NB4 (cell line): ENCODE measurements around the gene MAML2.

Source experiments
- DNase-seq: peaks from one replicate; pipeline ENCODE4 v3.0.0; 2010; ENCODE audit warnings: low read depth
- H3K4me3 ChIP-seq: one replicate; pipeline ENCODE4 v1.5.1; 2011; ENCODE audit warnings: mild to moderate bottlenecking, low read depth, low read length, moderate library complexity
- MYC ChIP-seq: IDR thresholded peaks from 2 replicates; pipeline ENCODE4 v1.6.1; 2011; ENCODE audit warnings: low read depth, low read length
- POLR2A ChIP-seq: IDR thresholded peaks from 2 replicates; pipeline ENCODE4 v1.6.1; 2011; ENCODE audit warnings: mild to moderate bottlenecking; ENCODE audit not compliant: insufficient read length; ENCODE audit errors: extremely low read depth
- TF ChIP-seq, protein P1 (sequence below): IDR thresholded peaks from one replicate; pipeline ENCODE4 v1.5.1; 2012; ENCODE audit warnings: low read depth, low read length
- TF ChIP-seq, protein P2 (sequence below): IDR thresholded peaks from 2 replicates; pipeline ENCODE4 v1.6.1; 2011; ENCODE audit warnings: low read depth, low read length

MAML2 gene

GRCh38 chr11:96116376-96116775 lies 226.6 kb downstream of the MAML2 start:
- no peak for DNase-seq
- no peak for TF ChIP-seq MYC
- TF ChIP-seq, protein P1, sequence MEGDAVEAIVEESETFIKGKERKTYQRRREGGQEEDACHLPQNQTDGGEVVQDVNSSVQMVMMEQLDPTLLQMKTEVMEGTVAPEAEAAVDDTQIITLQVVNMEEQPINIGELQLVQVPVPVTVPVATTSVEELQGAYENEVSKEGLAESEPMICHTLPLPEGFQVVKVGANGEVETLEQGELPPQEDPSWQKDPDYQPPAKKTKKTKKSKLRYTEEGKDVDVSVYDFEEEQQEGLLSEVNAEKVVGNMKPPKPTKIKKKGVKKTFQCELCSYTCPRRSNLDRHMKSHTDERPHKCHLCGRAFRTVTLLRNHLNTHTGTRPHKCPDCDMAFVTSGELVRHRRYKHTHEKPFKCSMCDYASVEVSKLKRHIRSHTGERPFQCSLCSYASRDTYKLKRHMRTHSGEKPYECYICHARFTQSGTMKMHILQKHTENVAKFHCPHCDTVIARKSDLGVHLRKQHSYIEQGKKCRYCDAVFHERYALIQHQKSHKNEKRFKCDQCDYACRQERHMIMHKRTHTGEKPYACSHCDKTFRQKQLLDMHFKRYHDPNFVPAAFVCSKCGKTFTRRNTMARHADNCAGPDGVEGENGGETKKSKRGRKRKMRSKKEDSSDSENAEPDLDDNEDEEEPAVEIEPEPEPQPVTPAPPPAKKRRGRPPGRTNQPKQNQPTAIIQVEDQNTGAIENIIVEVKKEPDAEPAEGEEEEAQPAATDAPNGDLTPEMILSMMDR = no peak
- H3K4me3 ChIP-seq = no peak overlapping the region

- H3K4me3 ChIP-seq = no peak overlapping the region
- no peak for DNase-seq
- TF ChIP-seq, protein P2, sequence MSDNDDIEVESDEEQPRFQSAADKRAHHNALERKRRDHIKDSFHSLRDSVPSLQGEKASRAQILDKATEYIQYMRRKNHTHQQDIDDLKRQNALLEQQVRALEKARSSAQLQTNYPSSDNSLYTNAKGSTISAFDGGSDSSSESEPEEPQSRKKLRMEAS = no peak
- no peak for TF ChIP-seq POLR2A
- TF ChIP-seq MYC = no peak
- TF ChIP-seq, protein P1 = no peak
Observed at GRCh38 chr11:96114178-96115064, 228.6 kb downstream of the MAML2 start.

GRCh38 chr11:96113193-96113681 lies 229.8 kb downstream of the MAML2 start:
- TF ChIP-seq POLR2A = no peak
- DNase-seq = no peak

DNA sequence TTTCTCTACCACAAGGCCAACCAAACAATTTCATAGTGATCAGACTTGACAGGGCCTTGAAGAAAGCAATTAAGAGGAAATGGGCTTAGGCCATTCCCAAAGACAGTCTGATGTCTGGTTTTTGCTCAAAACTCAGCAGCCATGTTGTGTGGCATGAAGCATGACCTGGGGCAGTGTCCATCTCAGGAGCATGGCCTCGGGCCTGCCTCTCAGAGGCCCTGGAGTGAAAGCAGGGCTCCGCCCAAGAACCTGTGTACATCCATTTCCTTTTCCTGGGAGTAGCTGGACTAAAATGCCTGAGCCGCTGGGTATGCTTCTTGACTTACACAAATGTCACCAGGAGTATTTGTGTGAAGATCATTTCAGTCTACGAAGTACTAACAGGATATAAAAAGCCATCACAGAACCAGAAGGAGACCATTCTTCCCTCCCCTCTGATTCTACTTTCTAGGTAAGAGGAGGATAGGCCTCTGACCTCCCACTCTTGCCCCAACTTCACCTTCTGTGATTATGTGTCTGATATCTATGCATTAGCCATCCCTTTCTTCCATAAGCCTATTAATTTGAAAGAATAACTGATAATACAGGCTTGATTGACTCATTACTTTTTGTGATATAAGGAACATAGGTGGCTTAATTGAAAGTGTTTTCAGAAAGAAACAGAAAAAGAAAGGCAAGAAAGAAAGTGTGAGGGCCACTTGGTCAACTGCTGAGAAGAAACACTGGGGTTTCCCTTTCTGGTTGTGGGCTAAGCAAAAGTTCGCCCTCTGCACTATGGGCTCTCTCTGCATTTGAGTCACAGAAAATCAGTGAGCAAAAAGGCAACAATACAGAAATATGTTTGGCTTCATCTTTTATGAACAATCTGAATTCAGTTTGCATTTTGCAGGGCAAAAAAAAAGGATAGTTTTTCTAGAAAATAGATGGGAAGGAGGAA lies 230.5 kb downstream of the MAML2 start:
- TF ChIP-seq MYC (no peak), POLR2A (no peak)
- TF ChIP-seq, protein P2 = no peak
- TF ChIP-seq, protein P1 = no peak
- DNase-seq = no peak

More at GRCh38 chr11:96113193-96113681, 229.8 kb downstream of the MAML2 start:
- no peak overlapping the region for H3K4me3 ChIP-seq

GRCh38 chr11:96111308-96111707 lies 231.7 kb downstream of the MAML2 start:
- TF ChIP-seq POLR2A (no peak), MYC (no peak)
- TF ChIP-seq, protein P1 = no peak
- TF ChIP-seq, protein P2 = no peak
- no peak for DNase-seq
- no peak overlapping the region for H3K4me3 ChIP-seq

More for the DNA sequence above, 230.5 kb downstream of the MAML2 start:
- no peak overlapping the region for H3K4me3 ChIP-seq

DNA sequence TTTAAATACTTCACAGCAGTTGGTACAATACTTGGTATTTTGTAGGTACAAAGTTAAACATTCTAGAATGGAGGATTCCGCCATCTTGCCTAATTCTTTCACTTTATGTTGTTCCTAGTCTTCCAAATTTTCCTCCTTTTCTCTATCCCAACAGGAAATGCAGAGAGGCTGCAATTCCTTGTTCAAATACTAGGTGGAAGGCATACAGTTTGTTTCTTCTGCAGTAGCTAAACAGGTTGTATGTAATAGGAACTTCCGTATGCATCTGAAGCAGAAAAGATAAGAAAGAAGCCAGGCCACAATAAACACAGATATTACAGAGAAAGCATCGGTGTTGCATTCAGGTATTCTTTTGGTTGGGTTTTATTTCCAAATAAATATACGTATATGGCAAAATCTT lies 232.7 kb downstream of the MAML2 start:
- no peak for DNase-seq
- H3K4me3 ChIP-seq = no peak overlapping the region
- TF ChIP-seq, protein P2 = no peak
